IPS-NIHi7 (cell line): Measurements from ENCODE around the gene SNX18.
"Not testable (repeated sequence)": the region's sequence is repeated elsewhere in the genome, so short reads cannot be mapped to it uniquely, and the experiment has no call there.

Source experiments
- DNase-seq: peaks from one replicate; pipeline ENCODE4 v3.0.0; 2012; ENCODE audit warnings: mixed read lengths; ENCODE audit errors: extremely low spot score

Gene SNX18

DNA sequence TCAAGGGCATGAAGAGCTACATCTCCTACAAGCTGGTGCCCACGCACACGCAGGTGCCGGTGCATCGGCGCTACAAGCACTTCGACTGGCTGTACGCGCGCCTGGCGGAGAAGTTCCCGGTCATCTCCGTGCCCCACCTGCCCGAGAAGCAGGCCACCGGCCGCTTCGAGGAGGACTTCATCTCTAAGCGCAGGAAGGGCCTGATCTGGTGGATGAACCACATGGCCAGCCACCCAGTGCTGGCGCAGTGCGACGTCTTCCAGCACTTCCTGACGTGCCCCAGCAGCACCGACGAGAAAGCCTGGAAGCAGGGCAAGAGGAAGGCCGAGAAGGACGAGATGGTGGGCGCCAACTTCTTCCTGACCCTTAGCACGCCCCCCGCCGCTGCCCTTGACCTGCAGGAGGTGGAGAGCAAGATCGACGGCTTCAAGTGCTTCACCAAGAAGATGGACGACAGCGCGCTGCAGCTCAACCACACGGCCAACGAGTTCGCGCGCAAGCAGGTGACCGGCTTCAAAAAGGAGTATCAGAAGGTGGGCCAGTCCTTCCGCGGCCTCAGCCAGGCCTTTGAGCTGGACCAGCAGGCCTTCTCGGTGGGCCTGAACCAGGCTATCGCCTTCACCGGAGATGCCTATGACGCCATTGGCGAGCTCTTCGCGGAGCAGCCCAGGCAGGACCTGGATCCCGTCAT, 1.4 kb downstream of the SNX18 start:
- no peak for DNase-seq

- no peak for DNase-seq
Observed at GRCh38 chr5:54519509-54519876, 1.9 kb downstream of the SNX18 start.

GRCh38 chr5:54520438-54520846, 2.9 kb downstream of the SNX18 start:
- DNase-seq, result no peak

GRCh38 chr5:54520940-54521339, 3.4 kb downstream of the SNX18 start:
- DNase-seq, result no peak

- DNase-seq, result no peak
Observed at GRCh38 chr5:54521856-54522479, 4.4 kb downstream of the SNX18 start.

DNA sequence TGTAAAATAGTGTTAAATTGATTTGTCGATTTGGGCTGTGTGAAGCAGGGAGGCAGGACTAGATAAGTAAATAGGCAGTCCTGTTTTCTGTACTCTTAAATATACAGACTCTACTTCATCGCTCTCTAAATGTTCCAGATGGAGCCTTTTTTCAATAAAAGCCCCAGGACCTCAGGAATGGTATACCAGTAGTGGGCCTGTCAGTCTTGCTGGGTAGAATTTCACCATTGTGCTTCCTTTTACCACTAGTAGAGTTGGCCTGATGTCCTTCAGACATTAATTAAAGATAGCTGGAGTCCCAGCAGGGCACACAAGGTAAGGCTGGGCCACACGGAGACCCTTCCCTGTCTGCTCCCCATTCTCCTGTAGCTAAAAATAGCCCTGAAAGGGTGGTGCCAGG, 6.0 kb downstream of the SNX18 start:
- no peak for DNase-seq

DNA sequence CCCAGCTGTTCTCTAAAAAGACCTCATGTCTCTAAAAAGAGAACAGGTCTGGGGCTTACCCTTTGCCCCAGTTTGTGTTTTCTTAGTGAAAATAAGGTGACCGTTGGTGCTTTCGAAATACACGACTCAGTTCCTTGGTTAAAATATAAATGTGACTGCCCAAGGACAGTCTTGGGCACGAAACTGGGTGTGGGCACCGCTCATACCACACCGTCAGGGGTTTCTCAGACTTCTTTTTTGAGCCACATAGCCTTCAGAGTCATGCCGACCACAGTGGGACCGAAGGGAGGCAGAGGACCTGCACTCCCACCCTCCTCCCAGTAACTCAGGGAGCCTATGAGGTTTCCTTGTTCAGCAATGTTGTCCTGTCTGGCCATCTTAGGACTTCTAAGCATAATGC, 6.5 kb downstream of the SNX18 start:
- DNase-seq, result no peak

DNA sequence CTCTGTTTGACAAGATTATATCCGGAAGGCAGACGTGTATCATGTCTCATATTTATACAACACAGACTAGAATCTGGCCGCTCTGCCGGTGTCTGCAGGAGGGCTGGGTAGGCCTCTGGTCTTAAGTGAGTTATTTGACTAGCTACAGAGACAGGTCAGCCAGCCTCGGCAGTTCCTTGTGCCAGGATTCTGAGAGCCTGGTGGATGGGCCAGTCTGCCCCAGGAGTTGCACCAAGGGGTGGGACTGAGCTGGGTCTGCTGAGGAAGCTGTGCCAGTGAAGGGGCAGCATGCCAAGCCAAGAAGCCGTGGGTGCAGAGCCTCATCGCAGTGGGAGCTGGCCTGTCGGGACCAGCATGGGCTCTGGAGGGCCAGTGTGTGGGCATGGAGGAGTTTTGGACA, 7.1 kb downstream of the SNX18 start:
- no peak for DNase-seq

GRCh38 chr5:54525261-54525660, 7.7 kb downstream of the SNX18 start:
- no peak for DNase-seq

GRCh38 chr5:54525692-54526091, 8.1 kb downstream of the SNX18 start:
- DNase-seq, result no peak

- DNase-seq, result no peak
Observed at GRCh38 chr5:54526604-54527288, 9.2 kb downstream of the SNX18 start.

GRCh38 chr5:54528633-54529209, 11.2 kb downstream of the SNX18 start:
- DNase-seq, result no peak

- DNase-seq, result no peak
Observed at GRCh38 chr5:54529565-54529964, 12.0 kb downstream of the SNX18 start.

GRCh38 chr5:54531546-54531945, 14.0 kb downstream of the SNX18 start:
- no peak for DNase-seq

DNA sequence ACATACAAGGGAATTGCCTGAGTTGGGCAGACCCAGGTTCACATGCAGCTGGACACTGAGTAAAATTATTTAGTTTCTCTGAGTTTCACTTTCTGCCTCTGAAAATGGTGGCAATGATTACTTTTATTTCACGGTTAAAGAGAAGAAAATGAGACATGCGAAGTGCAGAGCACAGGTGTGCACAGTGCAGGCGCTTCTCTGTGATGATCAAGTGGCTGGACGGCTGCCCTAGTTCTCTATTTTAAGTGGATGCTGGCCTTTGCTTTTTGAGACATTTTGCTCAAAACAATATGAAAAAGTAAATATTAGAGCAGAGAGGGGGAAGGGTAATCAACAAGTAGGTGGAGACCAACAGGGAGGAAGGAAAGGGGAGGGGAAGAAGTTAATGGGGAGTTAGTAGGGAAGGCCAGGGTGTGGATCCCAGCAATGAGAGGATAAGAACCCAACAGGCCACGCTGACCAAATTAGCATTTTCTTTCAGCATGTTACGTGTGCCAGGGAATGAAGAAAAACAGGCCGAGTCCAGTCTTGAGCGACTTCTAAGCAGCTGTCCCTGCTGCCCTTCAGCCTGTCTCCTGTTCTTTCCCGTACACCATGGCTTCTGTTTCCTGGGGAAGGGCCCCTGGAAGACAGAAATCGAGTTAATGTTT, 16.1 kb downstream of the SNX18 start:
- DNase-seq, result peak; percentile 21

DNA sequence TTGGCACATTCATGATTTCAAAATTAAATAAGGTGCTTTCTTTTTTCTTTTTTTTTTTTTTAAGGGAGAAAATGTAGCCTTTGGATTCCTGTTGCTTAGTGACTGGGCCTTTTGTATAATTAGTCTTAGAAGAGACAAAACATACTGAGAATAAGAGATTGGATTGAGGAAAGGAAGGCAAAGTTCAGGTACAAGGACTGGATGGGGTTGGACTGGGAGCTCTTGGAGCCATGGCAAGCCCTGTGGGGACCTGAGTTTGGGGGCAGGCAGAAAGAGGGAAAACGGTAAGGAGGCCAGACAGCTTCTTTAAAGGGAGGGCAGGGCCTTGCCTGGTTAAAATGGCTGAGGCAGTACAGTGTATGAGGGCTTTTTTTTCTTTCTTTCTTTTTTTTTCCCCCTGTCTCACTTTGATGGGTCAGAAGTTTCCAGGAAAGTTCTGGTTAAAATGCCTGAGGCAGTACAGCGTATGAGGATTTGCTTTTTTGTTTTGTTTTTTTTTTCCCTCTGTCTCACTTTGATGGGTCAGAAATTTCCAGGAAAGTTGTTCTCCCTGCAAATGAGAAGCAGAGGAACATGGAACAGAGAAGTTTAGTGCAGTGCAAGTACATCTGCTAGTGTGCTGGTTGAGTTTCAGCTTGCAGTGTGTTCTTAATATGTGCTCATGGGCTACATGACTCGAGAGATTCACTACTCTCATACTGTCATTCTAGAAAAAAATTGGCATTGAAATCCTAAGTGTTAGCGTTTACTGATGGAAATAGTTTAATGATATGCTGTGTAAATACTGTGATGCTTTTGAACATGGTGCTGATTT, 16.8 kb downstream of the SNX18 start:
- no peak for DNase-seq

- DNase-seq, result no peak
Observed at GRCh38 chr5:54535149-54535844, 17.7 kb downstream of the SNX18 start.

- DNase-seq, result not testable (repeated sequence)
Observed at GRCh38 chr5:54536375-54536774, 18.8 kb downstream of the SNX18 start.

DNA sequence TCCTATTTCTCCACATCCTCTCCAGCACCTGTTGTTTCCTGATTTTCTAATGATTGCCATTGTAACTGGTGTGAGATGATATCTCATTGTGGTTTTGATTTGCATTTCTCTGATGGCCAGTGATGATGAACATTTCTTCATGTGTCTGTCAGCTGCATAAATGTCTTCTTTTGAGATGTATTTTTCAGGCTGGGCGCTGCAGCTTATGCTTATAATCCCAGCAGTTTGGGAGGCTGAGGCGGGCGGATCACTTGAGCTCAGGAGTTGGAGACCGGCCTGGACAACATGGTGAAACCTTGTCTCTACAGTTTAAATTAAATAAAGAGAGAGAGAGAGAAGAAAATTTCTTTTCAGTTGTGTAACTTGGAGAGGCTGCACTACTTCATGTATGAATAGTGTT, 19.3 kb downstream of the SNX18 start:
- DNase-seq, result not testable (repeated sequence)

DNA sequence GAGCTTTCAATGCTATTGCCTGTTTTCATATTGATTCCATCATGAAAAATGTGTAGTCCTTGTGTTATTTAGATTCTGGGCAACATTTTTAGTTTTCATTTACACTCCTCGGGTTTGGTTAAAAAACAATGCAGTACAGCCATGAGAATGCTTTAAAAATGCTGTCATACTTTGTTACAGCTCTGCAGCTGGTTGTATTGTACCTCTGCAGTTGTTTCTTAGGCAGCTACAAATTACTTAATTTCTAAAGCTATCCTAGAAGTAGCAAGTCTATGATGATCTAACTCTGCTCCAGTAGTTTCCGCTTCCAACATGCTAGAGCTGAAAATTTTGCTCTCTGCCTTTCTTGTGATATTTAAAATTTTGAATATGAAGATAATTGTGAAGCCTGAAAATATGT, 20.2 kb downstream of the SNX18 start:
- DNase-seq, result no peak

DNA sequence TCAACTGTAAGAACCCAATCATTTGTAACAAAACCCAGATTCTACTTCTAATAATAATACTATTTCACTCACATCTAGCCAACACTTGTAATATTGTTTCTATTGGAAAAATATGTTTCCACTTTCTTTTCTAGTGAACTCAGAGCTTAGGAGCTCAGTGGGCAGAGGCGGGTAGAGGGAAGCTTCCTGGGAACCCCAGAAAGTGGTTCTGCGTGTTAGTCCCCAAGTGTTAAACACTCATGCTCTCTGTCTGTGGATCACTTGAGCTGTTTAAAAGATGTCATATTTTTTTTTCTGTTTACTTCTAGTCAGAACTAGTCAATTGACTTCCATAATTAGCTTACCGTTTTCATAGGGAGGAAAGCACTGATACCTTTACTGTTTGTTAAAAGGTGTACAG, 20.6 kb downstream of the SNX18 start:
- no peak for DNase-seq
